Activated T-cell treated with anti-CD3 and anti-CD28 coated beads, Interleukin-2, amount 50 U/mL, for 48 hours (primary cell): Measurements from ENCODE around the gene RALGAPA1.
A peak's percentile ranks its signal among the peaks of the same experiment; 100 is the strongest.
"Not testable (repeated sequence)": the region's sequence is repeated elsewhere in the genome, so short reads cannot be mapped to it uniquely, and the experiment has no call there.

Source experiments
- DNase-seq, 2 experiments: peaks; one replicate each; pipeline ENCODE4 v3.0.0-alpha.2; 2020

Gene RALGAPA1

DNA sequence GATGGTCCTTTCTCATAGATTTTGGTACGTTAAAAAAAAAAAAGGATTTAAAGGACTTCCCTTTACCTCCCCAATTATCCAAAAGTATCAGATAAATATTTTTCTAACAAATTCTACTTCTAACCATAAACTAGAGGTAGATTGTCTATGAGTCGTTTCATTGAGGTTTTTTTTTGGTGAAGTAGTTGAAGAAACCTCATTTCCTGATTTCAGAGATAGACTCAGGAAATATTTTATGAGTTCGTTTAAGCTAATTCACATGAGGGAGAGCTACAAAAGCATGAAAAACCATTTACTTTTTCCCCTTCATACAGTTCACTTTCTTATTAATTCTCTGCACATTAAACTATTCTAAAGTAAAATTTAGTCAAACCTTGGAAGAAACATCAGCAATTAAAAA lies 112.5 kb downstream of the RALGAPA1 start:
- DNase-seq: no peak

GRCh38 chr14:35696119-35696518 lies 113.0 kb downstream of the RALGAPA1 start:
- DNase-seq: no peak

GRCh38 chr14:35695647-35696046 lies 113.4 kb downstream of the RALGAPA1 start:
- DNase-seq: no peak

DNA sequence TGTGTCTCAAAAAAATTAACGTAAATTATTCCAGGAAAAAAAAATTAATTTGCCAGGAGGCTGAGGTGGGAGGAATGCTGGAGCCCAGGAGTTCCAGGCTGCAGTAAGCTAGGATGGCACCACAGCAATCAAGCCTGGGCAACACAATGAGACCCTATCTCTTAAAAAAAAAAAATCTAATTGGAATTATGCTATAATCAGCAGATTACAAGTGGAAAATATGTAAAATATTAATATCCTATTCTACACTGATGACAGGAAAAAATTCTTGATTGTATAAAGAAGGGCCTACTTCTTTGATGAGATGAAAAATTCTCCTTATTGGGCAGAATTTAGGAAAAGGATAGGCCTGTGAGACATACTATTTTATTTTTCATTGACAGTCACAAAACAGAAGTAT lies 114.0 kb downstream of the RALGAPA1 start:
- no peak for DNase-seq

DNA sequence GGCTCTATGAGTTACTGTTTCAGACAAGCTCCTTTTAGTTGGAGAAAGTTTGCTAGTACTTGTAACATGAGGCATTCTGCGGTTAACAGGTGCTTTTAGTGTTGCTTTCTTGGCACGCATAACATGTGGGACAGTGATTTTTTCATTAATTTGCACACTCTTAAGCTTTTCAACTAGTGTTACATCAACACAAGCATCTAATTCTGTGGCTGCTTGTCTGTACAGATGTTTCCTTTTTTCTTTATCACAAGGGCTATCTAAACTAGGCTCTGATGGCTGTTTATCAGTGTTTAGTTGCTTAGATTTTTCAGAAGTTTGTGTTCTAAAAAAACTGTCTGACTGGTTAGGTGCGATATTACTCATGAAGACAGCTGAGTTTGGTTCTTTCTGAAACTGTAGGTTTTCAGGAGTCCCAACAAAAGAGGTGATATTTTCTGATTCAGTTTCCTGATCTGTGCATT lies 120.1 kb downstream of the RALGAPA1 start:
- no peak for DNase-seq

- DNase-seq: no peak
Measured at GRCh38 chr14:35688126-35688826, 120.8 kb downstream of the RALGAPA1 start.

DNA sequence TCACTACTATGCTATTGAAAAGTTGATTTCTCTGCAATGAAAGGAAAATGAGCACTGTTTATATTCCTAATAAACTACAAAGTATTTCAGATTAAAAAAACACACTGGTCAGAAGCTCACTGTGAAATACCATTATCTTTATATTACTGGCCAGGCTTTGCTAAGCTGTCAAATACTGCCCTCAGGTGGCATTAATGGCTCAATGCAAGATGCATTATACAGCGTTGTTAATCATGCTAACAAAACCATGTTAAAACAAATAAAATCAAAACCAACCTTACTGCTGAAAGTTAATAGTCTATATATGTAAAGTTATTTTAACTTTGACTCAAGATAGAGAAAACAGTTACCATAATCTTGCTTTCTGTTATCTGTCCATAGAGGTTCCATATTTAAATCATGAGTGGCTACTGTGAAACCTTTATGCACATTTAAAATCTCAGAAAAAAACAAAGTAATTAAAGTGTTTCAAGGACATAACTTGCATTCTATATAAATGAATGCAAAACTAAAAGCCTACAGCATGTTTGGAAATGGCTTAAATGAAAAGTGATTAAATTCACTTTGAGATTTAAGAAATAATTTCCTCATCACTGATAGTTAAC lies 121.7 kb downstream of the RALGAPA1 start:
- DNase-seq: peak in 1 of 2 experiments; percentile 21

DNA sequence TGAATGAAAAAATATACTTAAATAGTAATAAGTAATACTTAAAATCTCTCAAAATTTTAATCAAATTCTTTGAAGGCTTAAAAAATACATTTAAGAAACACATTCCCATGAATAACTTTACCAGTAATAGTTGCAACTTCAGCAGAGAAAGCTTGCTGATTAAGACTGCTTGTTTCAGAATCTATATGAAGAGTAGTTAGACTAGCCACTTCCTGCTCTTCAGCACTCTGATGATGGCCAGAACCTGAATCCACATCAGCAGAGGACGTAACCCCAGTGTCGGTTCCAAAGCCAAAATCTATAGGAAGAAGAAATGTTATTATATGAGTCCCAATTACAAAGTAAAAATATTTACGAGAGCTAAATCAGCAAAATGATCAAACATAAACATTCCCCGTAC lies 125.4 kb downstream of the RALGAPA1 start:
- not testable (repeated sequence) for DNase-seq

DNA sequence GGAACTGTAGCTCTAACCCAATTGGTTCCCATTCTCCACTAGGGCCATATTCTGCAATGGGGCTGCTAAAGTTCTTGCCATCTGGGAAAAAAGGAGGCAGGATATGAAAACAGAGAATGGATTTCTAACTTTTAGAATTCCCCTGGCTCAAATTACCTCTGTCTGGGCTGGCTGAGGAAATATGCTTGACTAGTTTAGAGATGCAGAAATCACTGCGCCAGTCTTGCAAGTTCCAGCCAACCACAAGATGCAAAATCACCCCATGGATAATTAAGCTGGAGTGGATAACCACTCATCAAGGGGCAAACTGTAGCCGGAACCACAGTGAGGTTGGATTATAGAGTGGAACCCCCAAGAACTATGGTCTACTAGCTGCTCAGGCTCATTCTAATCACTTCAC lies 126.3 kb downstream of the RALGAPA1 start:
- no peak for DNase-seq

GRCh38 chr14:35678403-35679028 lies 130.6 kb downstream of the RALGAPA1 start:
- no peak for DNase-seq

- DNase-seq: no peak
Measured at GRCh38 chr14:35669782-35670181, 139.3 kb downstream of the RALGAPA1 start.

- no peak for DNase-seq
Measured at GRCh38 chr14:35666429-35667043, 142.6 kb downstream of the RALGAPA1 start.

DNA sequence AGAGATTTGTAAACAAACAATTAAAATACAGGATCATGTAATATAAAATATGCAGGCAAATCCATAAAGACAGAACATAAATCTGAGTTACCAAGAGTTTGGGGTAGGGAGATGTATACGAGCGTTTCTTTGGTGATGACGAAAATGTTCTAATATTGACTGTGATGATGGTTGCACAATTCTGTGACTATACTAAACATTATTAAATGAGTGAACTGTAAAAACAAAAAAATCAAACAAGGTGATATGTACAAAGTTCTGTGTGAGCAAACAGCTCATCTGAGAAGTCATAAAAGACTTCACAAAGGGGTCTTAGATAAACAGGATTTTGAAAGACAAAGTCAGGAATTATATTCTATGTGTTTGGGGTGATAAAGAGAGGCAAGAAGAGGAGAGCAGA lies 147.2 kb downstream of the RALGAPA1 start:
- DNase-seq: no peak

DNA sequence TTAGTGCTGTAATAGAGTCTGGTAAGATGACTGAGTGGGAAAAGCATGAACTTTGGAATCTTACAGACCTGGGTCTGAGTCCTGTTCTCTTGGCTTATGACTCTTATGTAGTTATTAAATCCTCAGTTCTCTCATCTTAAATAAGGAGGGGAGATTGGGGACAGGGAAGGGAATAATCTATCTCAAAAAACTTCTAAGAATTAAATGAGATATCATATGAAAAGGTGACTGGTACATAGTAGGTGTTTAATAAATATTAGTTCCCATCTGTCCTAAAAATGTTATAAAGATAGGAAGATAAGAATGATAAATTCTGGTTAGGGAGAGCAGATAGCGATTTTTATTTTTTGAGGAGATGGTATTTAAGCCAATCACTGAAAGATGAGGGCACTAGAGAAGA lies 156.1 kb downstream of the RALGAPA1 start:
- DNase-seq: no peak

GRCh38 chr14:35643513-35643912 lies 165.6 kb downstream of the RALGAPA1 start:
- DNase-seq: no peak

DNA sequence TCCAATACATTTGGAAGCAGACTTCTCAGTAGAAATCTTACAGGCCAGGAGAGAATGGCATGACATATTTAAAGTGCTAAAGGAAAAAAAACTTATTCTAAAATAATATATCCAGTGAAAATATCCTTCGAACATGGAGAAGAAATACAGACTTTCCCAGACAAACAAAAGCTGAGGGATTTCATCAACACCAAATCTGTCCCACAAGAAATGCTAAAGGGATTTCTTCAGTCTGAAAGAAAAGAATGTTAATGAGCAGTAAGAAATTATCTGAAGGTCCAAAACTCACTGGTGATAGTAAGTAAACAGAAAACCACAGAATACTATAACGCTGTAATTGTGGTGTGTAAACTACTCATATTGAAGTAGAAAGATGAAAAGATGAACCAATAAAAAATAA lies 171.2 kb downstream of the RALGAPA1 start:
- no peak for DNase-seq

DNA sequence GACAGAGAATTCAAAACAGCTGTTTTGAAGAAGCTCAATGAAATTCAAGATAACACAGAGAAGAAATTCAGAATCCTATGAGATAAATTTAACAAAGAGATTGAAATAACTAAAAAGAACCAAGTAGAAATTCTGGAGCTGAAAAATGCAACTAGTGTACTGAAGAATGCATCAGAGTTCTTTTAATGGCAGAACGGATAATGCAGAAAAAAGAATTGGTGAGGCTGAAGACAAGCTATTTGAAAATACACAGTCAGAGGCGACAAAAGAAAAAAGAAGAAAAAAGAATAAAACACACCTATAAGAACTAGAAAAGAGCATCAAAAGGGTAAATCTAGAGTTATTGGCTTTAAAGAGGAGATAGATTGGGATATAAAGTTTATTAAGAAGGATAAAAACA lies 171.8 kb downstream of the RALGAPA1 start:
- DNase-seq: no peak

GRCh38 chr14:35632676-35633075 lies 176.4 kb downstream of the RALGAPA1 start:
- no peak for DNase-seq

DNA sequence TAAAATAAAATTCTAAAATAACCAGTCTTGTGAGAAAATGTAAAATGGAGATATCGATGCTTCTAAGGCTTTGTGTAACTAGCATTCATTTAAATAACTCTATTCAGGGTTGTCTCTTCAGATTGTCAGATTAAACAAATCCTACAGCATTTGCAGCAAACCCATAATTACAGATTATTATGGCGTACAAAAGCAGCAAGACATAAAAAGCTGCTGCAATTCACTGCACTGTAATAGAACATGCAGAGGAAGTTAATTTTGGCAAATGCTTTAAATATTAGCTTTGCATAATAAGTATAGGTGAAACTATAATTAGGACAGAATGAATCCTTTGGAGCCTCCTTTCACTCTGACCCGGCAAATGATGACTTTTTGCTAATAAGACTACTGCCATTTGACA lies 176.8 kb downstream of the RALGAPA1 start:
- DNase-seq: no peak

GRCh38 chr14:35631071-35631805 lies 177.9 kb downstream of the RALGAPA1 start:
- DNase-seq: no peak

- no peak for DNase-seq
Measured at GRCh38 chr14:35628989-35629388, 180.1 kb downstream of the RALGAPA1 start.

DNA sequence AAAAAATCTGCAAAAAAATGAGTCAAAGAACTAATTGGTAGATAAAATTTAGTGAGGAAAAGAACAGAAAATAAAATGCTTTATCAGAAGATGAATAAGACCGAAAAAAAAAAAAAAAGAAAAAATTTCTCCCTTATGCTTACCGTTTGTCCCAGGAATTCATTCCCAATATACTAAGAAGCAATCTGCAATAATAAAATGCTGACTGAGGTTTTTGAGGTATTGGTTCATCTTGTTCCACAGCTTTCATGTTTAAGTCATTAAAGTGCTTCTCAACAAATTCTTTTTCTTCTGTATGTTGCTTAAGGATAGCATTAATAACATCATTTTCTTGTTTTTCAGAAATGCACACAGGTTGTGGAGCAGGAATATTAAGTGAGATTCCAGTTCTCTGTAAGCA lies 182.1 kb downstream of the RALGAPA1 start:
- DNase-seq: not testable (repeated sequence)

DNA sequence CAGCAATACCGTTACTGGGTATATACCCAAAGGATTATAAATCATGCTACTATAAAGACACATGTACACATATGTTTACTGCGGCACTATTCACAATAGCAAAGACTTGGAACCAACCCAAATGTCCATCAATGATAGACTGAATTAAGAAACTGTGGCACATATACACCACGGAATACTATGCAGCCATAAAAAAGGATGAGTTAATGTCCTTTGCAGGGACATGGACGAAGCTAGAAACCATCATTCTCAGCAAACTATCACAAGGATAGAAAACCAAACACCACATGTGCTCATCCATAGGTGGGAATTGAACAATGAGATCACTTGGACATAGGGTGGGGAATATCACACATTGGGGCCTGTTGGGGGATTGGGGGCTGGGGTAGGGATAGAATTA lies 187.1 kb downstream of the RALGAPA1 start:
- not testable (repeated sequence) for DNase-seq
